Naive thymus-derived CD4-positive, alpha-beta T cell (primary cell): ENCODE data around the gene ARL5A. TPM values are rescaled to one million over a fixed set of nuclear protein-coding genes. Genes with fewer than 3 reads are reported as not detected.

ENCODE experiments used
- ATAC-seq: fragments of 150-1000 bp; cut with Tn5 transposase; 2 replicates; pipeline ENCODE4 v1.10.0; 2021; ENCODE audit warnings: mild to moderate bottlenecking, moderate library complexity
- CTCF ChIA-PET: fragments of 350-600 bp; sonication (Branson Sonifier 250); formaldehyde crosslinking; loops from one replicate; lab custom pipeline; 2021; ENCODE audit warnings: antibody characterized with exemption; lab: Charles Lee
- POLR2A ChIA-PET: fragments of 350-600 bp; sonication (Branson Sonifier 250); formaldehyde crosslinking; loops from one replicate; lab custom pipeline; 2021; ENCODE audit warnings: antibody characterized with exemption, inconsistent platforms; lab: Charles Lee
- DNase-seq, 9 donors: peaks; one replicate each; pipeline versions ENCODE4 v3.0.0 to v3.0.0-alpha.2; 2020 to 2022; ENCODE audit warnings: mixed read lengths in 1 of 9
- H3K27ac ChIP-seq: one replicate; pipeline ENCODE4 v1.7.0; 2013; ENCODE audit warnings: mild to moderate bottlenecking, low read depth, low read length, moderate library complexity
- H3K27me3 ChIP-seq, 2 donors: one replicate each; pipeline ENCODE4 v1.7.0; 2013; ENCODE audit warnings: low read length in 2 of 2, mild to moderate bottlenecking in 2 of 2, moderate library complexity in 2 of 2; ENCODE audit not compliant: control insufficient read depth in 2 of 2, insufficient read depth in 2 of 2
- H3K36me3 ChIP-seq, 3 experiments: 1 replicate in 2 of 3; 2 replicates in 1 of 3; pipeline ENCODE4 v1.7.0; 2013; ENCODE audit warnings: low read length in 3 of 3, mild to moderate bottlenecking in 3 of 3, moderate library complexity in 1 of 3; ENCODE audit not compliant: insufficient read depth in 3 of 3, control insufficient read depth in 2 of 3
- H3K4me1 ChIP-seq, 2 donors: one replicate each; pipeline ENCODE4 v1.7.0; 2013; ENCODE audit warnings: low read length in 2 of 2, mild to moderate bottlenecking in 2 of 2, moderate library complexity in 1 of 2; ENCODE audit not compliant: control insufficient read depth in 2 of 2, insufficient read depth in 2 of 2
- H3K4me3 ChIP-seq: 2 replicates; pipeline ENCODE4 v1.7.0; 2013; ENCODE audit warnings: mild to moderate bottlenecking, low read length
- H3K9me3 ChIP-seq, 3 experiments: 1 replicate in 2 of 3; 2 replicates in 1 of 3; pipeline ENCODE4 v1.7.0; 2013; ENCODE audit warnings: low read length in 3 of 3; ENCODE audit not compliant: control insufficient read depth in 2 of 3
- H3K27ac Mint-ChIP-seq, 9 donors: one replicate each; pipeline ENCODE4 v1.8.0; 2020 to 2022; ENCODE audit warnings: mixed read lengths in 9 of 9, mild to moderate bottlenecking in 8 of 9, moderate library complexity in 5 of 9, inconsistent platforms in 2 of 9
- H3K27me3 Mint-ChIP-seq, 5 donors: one replicate each; pipeline ENCODE4 v1.8.0; 2021 to 2022; ENCODE audit warnings: mixed read lengths in 5 of 5, mild to moderate bottlenecking in 1 of 5
- H3K36me3 Mint-ChIP-seq, 5 donors: one replicate each; pipeline ENCODE4 v1.8.0; 2020 to 2022; ENCODE audit warnings: mixed read lengths in 5 of 5, mild to moderate bottlenecking in 3 of 5, inconsistent platforms in 1 of 5
- H3K4me1 Mint-ChIP-seq, 7 donors: one replicate each; pipeline ENCODE4 v1.8.0; 2020 to 2022; ENCODE audit warnings: mixed read lengths in 7 of 7, mild to moderate bottlenecking in 3 of 7, inconsistent platforms in 1 of 7
- H3K4me3 Mint-ChIP-seq, 10 donors: one replicate each; pipeline ENCODE4 v1.8.0; 2020 to 2022; ENCODE audit warnings: mild to moderate bottlenecking in 10 of 10, mixed read lengths in 10 of 10, moderate library complexity in 6 of 10, inconsistent platforms in 2 of 10
- H3K9me3 Mint-ChIP-seq, 11 donors: one replicate each; pipeline ENCODE4 v1.8.0; 2020 to 2022; ENCODE audit warnings: mixed read lengths in 11 of 11, mild to moderate bottlenecking in 4 of 11, inconsistent platforms in 1 of 11, moderate library complexity in 1 of 11
- intact Hi-C, 2 donors: fragments of 100-400 bp; cut with micrococcal nuclease; formaldehyde crosslinking; loops; one replicate each; pipeline ENCODE4 v1.15.1; 2023
- polyA plus RNA-seq, 2 donors: library from polyadenylated mRNA; unstranded; fragments of 300-500 nt; fragmentation: Illumina TruSeq; gene quantifications; one replicate each; pipeline ENCODE4 v1.2.3, GENCODE V29; 2021
- total RNA-seq, 6 experiments: library from RNA in 5 of 6; stranded (reverse) in 5 of 6; gene quantifications; 1 replicate in 5 of 6; 2 replicates in 1 of 6; pipeline ENCODE4 v1.2.3 and lab custom pipeline; 2021 to 2026

Gene ARL5A
- total and polyA plus RNA-seq, 7 experiments from 2014 or later = 25.8 to 68.3 (median 35.6) TPM

DNA sequence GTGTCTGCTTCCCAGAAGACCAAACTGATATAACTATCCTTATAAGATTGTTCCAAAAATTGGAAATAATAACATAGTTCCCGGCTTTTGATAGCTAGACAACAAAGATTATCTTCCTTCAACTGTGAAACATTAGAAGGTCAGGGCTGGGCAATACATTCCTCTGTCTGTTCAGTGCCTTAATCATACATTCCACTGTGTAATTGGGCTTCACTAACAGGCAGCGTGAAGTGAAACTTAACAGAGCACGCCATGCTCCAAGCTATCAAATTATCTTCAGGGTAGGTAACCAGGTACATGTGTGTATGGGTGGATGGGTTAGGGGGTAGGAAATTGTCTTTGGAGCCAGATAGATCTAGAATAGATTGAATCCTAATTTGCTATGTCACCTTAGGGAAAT, 23.5 kb upstream of the ARL5A start:
- H3K4me1 Mint-ChIP-seq = no peaks in the 10 kb centered on the region
- H3K4me1 ChIP-seq = no peaks in the 10 kb centered on the region
- H3K36me3 ChIP-seq = no peaks in the 10 kb centered on the region
- ChIA-PET CTCF (no interaction called here), POLR2A (interaction anchor here (0.6 kb wide), 1 partner anchor 23 kb away, joined by 3 read pairs; the partner anchor contains the start of gene ARL5A)
- H3K27ac Mint-ChIP-seq = no peak overlapping the region
- no peaks in the 10 kb centered on the region for H3K9me3 Mint-ChIP-seq
- no peaks in the 10 kb centered on the region for H3K9me3 ChIP-seq
- DNase-seq (no peak), ATAC-seq (no peak)
- no peaks in the 10 kb centered on the region for H3K36me3 Mint-ChIP-seq
- no peak overlapping the region for H3K4me3 ChIP-seq
- intact Hi-C loops = no loop called here
- no peak overlapping the region for H3K4me3 Mint-ChIP-seq
- no peaks in the 10 kb centered on the region for H3K27me3 ChIP-seq
- peaks cover 0 to 19% (median 0%) of the 10 kb centered on the region in 5 donors for H3K27me3 Mint-ChIP-seq
- no peak overlapping the region for H3K27ac ChIP-seq

- Histone ChIP-seq H3K4me3 (no peak overlapping the region), H3K4me1 (no peaks in the 10 kb centered on the region), H3K27ac (no peak overlapping the region), H3K27me3 (no peaks in the 10 kb centered on the region), H3K36me3 (no peaks in the 10 kb centered on the region), H3K9me3 (no peaks in the 10 kb centered on the region)
- Mint-ChIP-seq H3K4me1 (peaks cover 0 to under 1% (median 0%) of the 10 kb centered on the region in 7 donors), H3K9me3 (peaks cover 0 to under 1% (median 0%) of the 10 kb centered on the region in 11 donors), H3K27ac (no peak overlapping the region), H3K36me3 (no peaks in the 10 kb centered on the region), H3K27me3 (peaks cover 0 to 26% (median 6%) of the 10 kb centered on the region in 5 donors), H3K4me3 (no peak overlapping the region)
- intact Hi-C loops = no loop called here
- ChIA-PET POLR2A (no interaction called here), CTCF (no interaction called here)
- DNase-seq (no peak), ATAC-seq (no peak)
Measured at GRCh38 chr2:151849413-151850010, 21.3 kb upstream of the ARL5A start.

DNA sequence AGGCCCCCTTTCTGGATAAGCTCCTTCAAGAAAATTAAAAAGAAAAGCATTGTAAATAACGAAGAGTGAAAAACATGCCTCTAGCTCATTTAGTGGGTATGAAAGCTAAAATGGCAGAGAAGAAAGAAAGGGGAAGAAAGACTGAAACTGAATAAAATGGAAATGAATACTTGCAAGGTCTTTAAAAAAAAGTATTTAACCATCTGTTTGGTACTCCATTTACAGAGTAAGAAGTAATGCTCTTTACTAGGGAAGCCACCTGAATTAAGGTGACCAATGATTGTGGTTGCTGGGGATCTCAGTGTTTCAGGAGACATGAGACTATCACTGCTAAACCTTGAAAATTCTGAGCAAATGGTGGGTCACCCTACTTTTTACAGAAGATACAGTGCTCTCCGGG, 17.7 kb upstream of the ARL5A start:
- DNase-seq = no peak

GRCh38 chr2:151845481-151845880, 17.3 kb upstream of the ARL5A start:
- Histone ChIP-seq H3K9me3 (no peaks in the 10 kb centered on the region), H3K4me3 (no peak overlapping the region), H3K27me3 (no peaks in the 10 kb centered on the region), H3K4me1 (no peaks in the 10 kb centered on the region), H3K27ac (no peak overlapping the region), H3K36me3 (no peaks in the 10 kb centered on the region)
- Mint-ChIP-seq H3K27ac (no peak overlapping the region), H3K9me3 (peaks cover 0 to 1% (median 0%) of the 10 kb centered on the region in 11 donors), H3K4me3 (no peak overlapping the region), H3K36me3 (no peaks in the 10 kb centered on the region), H3K27me3 (peaks cover 0 to 31% (median 8%) of the 10 kb centered on the region in 5 donors), H3K4me1 (peaks cover 0 to 6% (median 0%) of the 10 kb centered on the region in 7 donors)
- ChIA-PET CTCF (no interaction called here), POLR2A (no interaction called here)
- ATAC-seq = no peak
- DNase-seq = no peak
- intact Hi-C loops = no loop called here

More for the DNA sequence above, 17.7 kb upstream of the ARL5A start:
- H3K27ac ChIP-seq = no peak overlapping the region
- H3K9me3 Mint-ChIP-seq = peaks cover 0 to 1% (median 0%) of the 10 kb centered on the region in 11 donors
- no peaks in the 10 kb centered on the region for H3K36me3 Mint-ChIP-seq
- ATAC-seq = no peak
- no peaks in the 10 kb centered on the region for H3K4me1 ChIP-seq
- H3K27ac Mint-ChIP-seq = no peak overlapping the region
- intact Hi-C loops = no loop called here
- ChIA-PET POLR2A (no interaction called here), CTCF (no interaction called here)
- H3K4me3 Mint-ChIP-seq = no peak overlapping the region
- no peaks in the 10 kb centered on the region for H3K27me3 ChIP-seq
- H3K9me3 ChIP-seq = no peaks in the 10 kb centered on the region
- H3K4me1 Mint-ChIP-seq = peaks cover 0 to 6% (median 0%) of the 10 kb centered on the region in 7 donors
- H3K27me3 Mint-ChIP-seq = peaks cover 0 to 32% (median 8%) of the 10 kb centered on the region in 5 donors
- H3K36me3 ChIP-seq = no peaks in the 10 kb centered on the region
- H3K4me3 ChIP-seq = no peak overlapping the region

DNA sequence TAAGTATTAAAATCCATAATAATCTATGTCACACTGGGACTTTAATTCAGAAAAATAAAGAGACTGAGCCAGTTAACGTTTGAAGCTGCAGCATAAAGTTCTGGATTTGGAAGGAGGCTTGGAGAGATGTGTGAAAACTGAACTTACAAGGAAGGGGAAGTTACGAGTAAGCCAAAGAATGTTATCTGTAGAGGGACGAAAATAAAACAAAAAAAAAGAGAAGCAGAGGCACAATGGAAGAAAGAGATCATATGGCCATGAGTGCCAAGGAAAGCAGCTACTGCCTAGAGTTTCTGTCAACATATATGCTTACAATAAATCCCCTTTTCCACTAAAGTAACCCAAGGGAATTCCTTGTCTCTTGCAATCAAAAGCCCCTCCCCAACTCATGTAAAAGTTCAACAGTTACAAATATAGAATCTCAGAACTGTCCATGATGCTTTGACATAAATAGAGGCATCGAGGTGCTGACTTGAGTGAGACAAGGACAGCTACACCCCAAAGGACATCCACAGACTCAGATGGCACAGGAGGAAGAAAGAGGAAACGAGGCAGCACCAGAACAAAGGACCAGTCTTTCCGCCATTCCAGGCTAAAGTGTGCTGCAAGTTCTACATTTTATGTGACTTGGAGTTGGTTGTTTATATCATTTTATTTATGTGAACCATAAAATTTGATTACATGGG, 16.1 kb upstream of the ARL5A start:
- ATAC-seq (no peak), DNase-seq (no peak)
- H3K9me3 Mint-ChIP-seq = peaks cover 0 to 1% (median 0%) of the 10 kb centered on the region in 11 donors
- H3K4me1 Mint-ChIP-seq = peaks cover 0 to 6% (median 0%) of the 10 kb centered on the region in 7 donors
- ChIA-PET POLR2A (no interaction called here), CTCF (no interaction called here)
- Histone ChIP-seq H3K27me3 (no peaks in the 10 kb centered on the region), H3K27ac (no peak overlapping the region), H3K9me3 (no peaks in the 10 kb centered on the region), H3K4me1 (no peaks in the 10 kb centered on the region), H3K36me3 (no peaks in the 10 kb centered on the region), H3K4me3 (no peak overlapping the region)
- intact Hi-C loops = no loop called here
- H3K4me3 Mint-ChIP-seq = no peak overlapping the region
- H3K27ac Mint-ChIP-seq = no peak overlapping the region
- peaks cover 0 to 30% (median 8%) of the 10 kb centered on the region in 5 donors for H3K27me3 Mint-ChIP-seq
- H3K36me3 Mint-ChIP-seq = no peaks in the 10 kb centered on the region

DNA sequence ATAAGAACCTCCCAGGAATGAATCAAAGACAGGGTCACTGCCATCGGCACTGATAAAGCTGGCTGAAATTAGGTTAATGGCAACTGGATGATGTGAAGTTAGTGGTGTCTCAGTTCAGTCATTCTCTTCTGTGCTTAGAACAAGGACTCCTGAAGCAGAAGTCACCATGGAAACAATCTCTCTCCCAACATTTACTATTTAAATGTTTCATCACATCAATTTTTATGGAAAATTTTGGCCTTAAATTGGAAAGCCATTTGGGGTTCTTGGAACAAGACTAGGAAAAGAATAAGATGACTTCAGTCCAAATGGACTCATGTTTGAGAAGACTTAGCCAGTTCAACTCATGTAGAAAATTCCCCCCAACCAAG, 15.5 kb upstream of the ARL5A start:
- ChIA-PET CTCF (no interaction called here), POLR2A (no interaction called here)
- no peak overlapping the region for H3K4me3 Mint-ChIP-seq
- peaks cover 0 to 1% (median 0%) of the 10 kb centered on the region in 11 donors for H3K9me3 Mint-ChIP-seq
- peaks cover 0 to 31% (median 8%) of the 10 kb centered on the region in 5 donors for H3K27me3 Mint-ChIP-seq
- Histone ChIP-seq H3K4me1 (no peaks in the 10 kb centered on the region), H3K4me3 (no peak overlapping the region), H3K9me3 (no peaks in the 10 kb centered on the region), H3K27me3 (no peaks in the 10 kb centered on the region), H3K36me3 (no peaks in the 10 kb centered on the region), H3K27ac (no peak overlapping the region)
- peaks cover 0 to 6% (median 0%) of the 10 kb centered on the region in 7 donors for H3K4me1 Mint-ChIP-seq
- intact Hi-C loops = no loop called here
- DNase-seq (no peak), ATAC-seq (no peak)
- H3K36me3 Mint-ChIP-seq = no peaks in the 10 kb centered on the region
- H3K27ac Mint-ChIP-seq = peak overlapping the region in 1 of 9 donors; percentile 38
